Neural crest cell (in vitro differentiated cells): ENCODE data around the gene BTBD9. TPM values are rescaled to one million over a fixed set of nuclear protein-coding genes. Genes with fewer than 3 reads are reported as not detected.

Experiments used
- DNase-seq: peaks from one replicate; pipeline ENCODE4 v3.0.0; 2021; ENCODE audit warnings: low read depth, mixed read lengths, low spot score
- H3K27ac Mint-ChIP-seq: one replicate; pipeline ENCODE4 v1.8.0; 2021; ENCODE audit warnings: mild to moderate bottlenecking, mixed read lengths; ENCODE audit not compliant: unreplicated experiment
- H3K27me3 Mint-ChIP-seq: 2 replicates; pipeline ENCODE4 v1.8.0; 2021; ENCODE audit warnings: low read depth, mild to moderate bottlenecking, mixed read lengths
- H3K36me3 Mint-ChIP-seq: 2 replicates; pipeline ENCODE4 v1.8.0; 2021; ENCODE audit warnings: low read depth, mild to moderate bottlenecking, mixed read lengths
- H3K4me1 Mint-ChIP-seq: 2 replicates; pipeline ENCODE4 v1.8.0; 2021; ENCODE audit warnings: mixed read lengths
- H3K4me3 Mint-ChIP-seq: one replicate; pipeline ENCODE4 v1.8.0; 2021; ENCODE audit warnings: mild to moderate bottlenecking, mixed read lengths
- H3K9me3 Mint-ChIP-seq: 2 replicates; pipeline ENCODE4 v1.8.0; 2021; ENCODE audit warnings: mixed read lengths
- long read RNA-seq: library from polyadenylated mRNA; unstranded; transcript quantifications from one replicate; pipeline ENCODE4 v2.0.0, GENCODE V29; 2020
- total RNA-seq: library from RNA; stranded (reverse); gene quantifications from 2 replicates; pipeline ENCODE4 v1.2.1, GENCODE V29; 2021
- TF ChIP-seq, protein P1 (sequence below): fragments of 200-600 bp; sonication (generic); conservative IDR thresholded peaks from 2 replicates; pipeline ENCODE4 v1.5.0; 2021; ENCODE audit warnings: antibody characterized with exemption, mild to moderate bottlenecking

BTBD9 gene
- total RNA-seq = 15.4 and 18.0 TPM in 2 replicates
- long read RNA-seq, partial matches to known transcripts = 0 of 3 reads
- long read RNA-seq, other reads (novel, unspliced or antisense) = 3 of 3 reads

DNA sequence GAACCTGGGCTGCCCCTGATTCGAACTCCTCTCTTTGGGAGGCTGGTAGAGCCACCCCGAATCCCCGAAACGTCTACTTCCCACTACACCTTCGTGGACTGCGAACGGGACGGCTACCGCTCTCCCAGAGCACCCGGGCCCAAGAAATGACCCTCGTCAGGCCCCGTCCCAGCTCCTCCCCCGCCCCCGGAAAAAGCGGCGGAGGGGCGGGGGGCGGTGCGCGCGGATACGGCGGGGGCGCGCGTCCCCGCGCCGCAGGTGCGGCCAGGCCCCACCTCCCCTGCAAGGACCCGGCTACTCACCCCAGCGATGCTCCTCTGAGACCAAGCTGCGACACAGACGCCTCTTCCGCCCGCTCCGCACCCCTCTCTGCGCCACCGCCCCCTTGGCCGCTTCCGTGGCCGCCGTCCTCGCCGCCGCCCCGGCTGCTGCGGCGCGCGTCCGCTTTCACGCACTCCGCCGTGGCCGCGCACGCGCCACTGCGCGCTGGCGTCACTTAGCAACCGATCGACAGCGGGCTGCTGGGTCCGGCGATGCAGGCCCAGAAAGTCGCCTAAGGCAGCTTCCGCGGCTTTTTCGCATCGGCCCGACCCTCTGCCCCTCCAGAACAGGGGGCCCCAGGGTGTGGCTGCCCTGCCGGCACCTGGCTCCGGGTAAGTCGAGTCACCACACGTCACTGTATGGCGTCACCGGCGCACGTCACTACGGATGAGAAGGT is at the start of gene BTBD9:
TSS of gene BTBD9 (minus strand) at position 432 of the 718 bp plus-strand sequence.
- H3K4me3 Mint-ChIP-seq = peak within 1 kb of the TSS; percentile 84
- H3K36me3 Mint-ChIP-seq = no peaks in the 10 kb centered on the region
- peaks cover 23% of the 10 kb centered on the region for H3K4me1 Mint-ChIP-seq
- TF ChIP-seq, protein P1, sequence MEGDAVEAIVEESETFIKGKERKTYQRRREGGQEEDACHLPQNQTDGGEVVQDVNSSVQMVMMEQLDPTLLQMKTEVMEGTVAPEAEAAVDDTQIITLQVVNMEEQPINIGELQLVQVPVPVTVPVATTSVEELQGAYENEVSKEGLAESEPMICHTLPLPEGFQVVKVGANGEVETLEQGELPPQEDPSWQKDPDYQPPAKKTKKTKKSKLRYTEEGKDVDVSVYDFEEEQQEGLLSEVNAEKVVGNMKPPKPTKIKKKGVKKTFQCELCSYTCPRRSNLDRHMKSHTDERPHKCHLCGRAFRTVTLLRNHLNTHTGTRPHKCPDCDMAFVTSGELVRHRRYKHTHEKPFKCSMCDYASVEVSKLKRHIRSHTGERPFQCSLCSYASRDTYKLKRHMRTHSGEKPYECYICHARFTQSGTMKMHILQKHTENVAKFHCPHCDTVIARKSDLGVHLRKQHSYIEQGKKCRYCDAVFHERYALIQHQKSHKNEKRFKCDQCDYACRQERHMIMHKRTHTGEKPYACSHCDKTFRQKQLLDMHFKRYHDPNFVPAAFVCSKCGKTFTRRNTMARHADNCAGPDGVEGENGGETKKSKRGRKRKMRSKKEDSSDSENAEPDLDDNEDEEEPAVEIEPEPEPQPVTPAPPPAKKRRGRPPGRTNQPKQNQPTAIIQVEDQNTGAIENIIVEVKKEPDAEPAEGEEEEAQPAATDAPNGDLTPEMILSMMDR = no peak
- H3K27me3 Mint-ChIP-seq = no peaks in the 10 kb centered on the region
- no peaks in the 10 kb centered on the region for H3K9me3 Mint-ChIP-seq
- DNase-seq = peak; percentile 70
- H3K27ac Mint-ChIP-seq = peak within 1 kb of the TSS; percentile 93

DNA sequence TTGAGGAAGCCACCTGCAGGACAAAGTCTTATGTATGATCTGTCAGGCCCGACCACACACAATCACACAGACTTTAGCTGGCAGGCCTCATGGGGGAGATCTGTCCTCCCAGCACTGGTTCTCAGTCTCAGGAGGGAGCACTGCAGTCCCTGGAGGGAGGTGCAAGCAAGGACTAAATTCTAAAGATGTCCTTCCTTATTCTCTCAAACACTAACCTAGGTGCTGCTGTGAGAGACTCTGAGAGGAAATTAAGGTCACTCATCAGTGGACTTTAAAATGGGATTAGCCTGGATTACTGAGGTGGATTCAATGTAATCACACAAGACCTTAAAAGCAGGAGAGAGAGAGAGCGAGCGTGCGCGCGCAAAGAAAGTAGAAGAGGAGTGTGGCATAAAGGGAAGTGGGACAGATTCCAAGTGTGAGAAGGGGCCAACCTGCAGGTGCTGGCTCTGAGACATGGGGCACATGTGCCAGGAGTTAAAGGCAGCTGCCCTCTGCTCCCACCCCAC is 48.9 kb upstream of the BTBD9 start:
- Mint-ChIP-seq H3K4me1 (peaks cover 7% of the 10 kb centered on the region), H3K4me3 (no peak overlapping the region), H3K27me3 (no peaks in the 10 kb centered on the region), H3K9me3 (no peaks in the 10 kb centered on the region), H3K36me3 (peaks cover 3% of the 10 kb centered on the region), H3K27ac (no peak overlapping the region)
- no peak for DNase-seq
- TF ChIP-seq, protein P1 = no peak

DNA sequence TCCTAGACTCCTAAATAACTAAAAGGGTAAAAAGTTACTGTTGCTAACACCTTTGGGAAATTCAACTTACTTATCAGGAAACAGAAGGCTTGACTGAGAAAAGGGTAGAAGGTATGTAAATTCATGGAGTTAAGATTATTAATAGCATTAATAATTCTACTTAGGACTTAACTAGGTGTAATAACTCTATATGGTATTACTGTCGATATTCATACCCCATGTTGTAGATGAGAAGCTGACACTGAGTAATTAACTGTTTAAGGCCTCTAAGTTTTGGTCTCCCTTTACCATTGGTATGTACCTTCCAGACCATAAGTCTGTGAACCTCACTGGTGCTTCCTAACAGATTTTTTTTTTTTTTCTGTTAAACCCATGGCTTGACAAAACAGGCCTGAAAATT is 47.8 kb upstream of the BTBD9 start:
- TF ChIP-seq, protein P1 = no peak
- no peak overlapping the region for H3K27ac Mint-ChIP-seq

DNA sequence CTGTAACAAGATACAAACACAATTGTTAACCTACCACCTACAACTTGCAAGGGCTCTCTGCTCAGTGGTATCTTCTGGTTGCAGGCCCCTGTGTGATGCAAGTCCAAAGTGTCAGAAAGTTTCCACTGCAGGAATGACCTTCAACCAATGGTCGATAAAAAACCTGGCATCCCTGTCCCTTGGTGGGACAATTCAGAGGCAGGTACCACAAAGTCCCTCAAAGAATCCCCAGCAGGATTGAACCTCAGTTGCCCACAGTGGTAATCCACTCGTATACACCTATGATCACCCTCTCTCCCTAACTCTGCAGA is 47.3 kb upstream of the BTBD9 start:
- DNase-seq = no peak
- Mint-ChIP-seq H3K4me3 (no peak overlapping the region), H3K4me1 (peaks cover 7% of the 10 kb centered on the region), H3K36me3 (peaks cover 5% of the 10 kb centered on the region), H3K9me3 (no peaks in the 10 kb centered on the region), H3K27me3 (no peaks in the 10 kb centered on the region), H3K27ac (no peak overlapping the region)
- TF ChIP-seq, protein P1 = no peak

More for the DNA sequence above, 47.8 kb upstream of the BTBD9 start:
- no peak overlapping the region for H3K4me3 Mint-ChIP-seq
- peaks cover 5% of the 10 kb centered on the region for H3K36me3 Mint-ChIP-seq
- DNase-seq = no peak
- H3K27me3 Mint-ChIP-seq = no peaks in the 10 kb centered on the region
- H3K9me3 Mint-ChIP-seq = no peaks in the 10 kb centered on the region
- peaks cover 7% of the 10 kb centered on the region for H3K4me1 Mint-ChIP-seq

DNA sequence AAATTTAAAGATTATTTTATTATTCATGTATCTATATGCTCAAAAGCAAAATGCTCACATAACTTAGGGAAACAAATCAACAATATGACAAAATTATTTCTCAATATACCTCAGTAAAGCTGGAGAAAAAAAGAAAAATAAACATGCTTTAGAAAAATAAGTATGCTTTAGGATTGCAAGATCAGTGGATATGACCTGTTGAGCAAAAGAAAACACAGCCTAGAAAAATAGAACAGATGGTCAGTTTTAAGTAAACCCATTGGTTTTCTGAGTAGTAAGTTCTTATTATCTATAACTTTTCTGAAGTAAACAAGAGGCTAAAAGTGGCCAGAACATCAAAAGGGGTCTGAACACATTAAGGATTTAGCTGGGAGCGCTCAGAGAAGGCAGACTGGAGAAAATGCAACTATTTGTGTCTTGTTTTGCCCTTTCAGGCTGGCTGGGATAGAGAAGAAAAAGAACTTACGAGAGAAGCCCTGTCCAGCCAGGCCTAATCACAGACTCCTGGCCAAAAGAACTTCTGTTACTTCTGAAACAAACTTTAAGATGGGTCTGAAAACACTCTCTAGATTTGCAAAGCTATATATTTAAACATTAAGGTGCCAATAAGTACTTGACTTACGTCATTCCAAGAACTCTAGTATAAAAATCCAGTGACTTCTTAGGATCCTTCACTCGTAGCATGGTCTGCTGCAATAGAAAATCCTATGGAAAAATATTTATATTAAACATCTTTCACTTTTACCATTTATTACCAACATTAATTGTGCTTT is 46.7 kb upstream of the BTBD9 start:
- DNase-seq = no peak
- H3K27me3 Mint-ChIP-seq = no peaks in the 10 kb centered on the region
- peaks cover 7% of the 10 kb centered on the region for H3K4me1 Mint-ChIP-seq
- H3K9me3 Mint-ChIP-seq = no peaks in the 10 kb centered on the region
- H3K4me3 Mint-ChIP-seq = no peak overlapping the region
- TF ChIP-seq, protein P1 = no peak
- no peak overlapping the region for H3K27ac Mint-ChIP-seq
- peaks cover 4% of the 10 kb centered on the region for H3K36me3 Mint-ChIP-seq
